GM21825 (cell line): Measurements from ENCODE around the gene RIBC2.
"Not testable (repeated sequence)": the region's sequence is repeated elsewhere in the genome, so short reads cannot be mapped to it uniquely, and the experiment has no call there.

ENCODE experiments used
- ATAC-seq: cut with Tn5 transposase; IDR thresholded peaks from one replicate; pipeline ENCODE4 v1.9.1; 2021; ENCODE audit warnings: mild to moderate bottlenecking, moderate library complexity; ENCODE audit not compliant: unreplicated experiment

Gene RIBC2

GRCh38 chr22:45413368-45414211 is at the start of gene RIBC2, which contains the start of gene SMC1B:
RIBC2 (plus strand) TSS chr22:45413693; CDS start chr22:45413887, 194 bp downstream.
SMC1B (minus strand) TSS chr22:45413599; CDS start chr22:45413567, 32 bp downstream.
- no peak for ATAC-seq

- ATAC-seq, result no peak
Measured at GRCh38 chr22:45366713-45367112, 46.8 kb upstream of the RIBC2 start.

- not testable (repeated sequence) for ATAC-seq
Measured at GRCh38 chr22:45373592-45373991, 39.9 kb upstream of the RIBC2 start.

- peak; percentile 64 for ATAC-seq
Measured at GRCh38 chr22:45376009-45376408, 37.5 kb upstream of the RIBC2 start.

- no peak for ATAC-seq
Measured at GRCh38 chr22:45376703-45377102, 36.8 kb upstream of the RIBC2 start.

GRCh38 chr22:45381348-45381747 is 32.1 kb upstream of the RIBC2 start:
- no peak for ATAC-seq

GRCh38 chr22:45389546-45389945 is 23.9 kb upstream of the RIBC2 start:
- no peak for ATAC-seq

GRCh38 chr22:45397806-45398205 is 15.7 kb upstream of the RIBC2 start:
- ATAC-seq, result no peak

- ATAC-seq, result no peak
Measured at GRCh38 chr22:45398214-45398613, 15.3 kb upstream of the RIBC2 start.

GRCh38 chr22:45399712-45400445 is 13.6 kb upstream of the RIBC2 start:
- ATAC-seq, result no peak

- no peak for ATAC-seq
Measured at GRCh38 chr22:45402466-45402985, 11.0 kb upstream of the RIBC2 start.

- ATAC-seq, result no peak
Measured at GRCh38 chr22:45407793-45408192, 5.7 kb upstream of the RIBC2 start.

GRCh38 chr22:45413013-45413367 is 503 bp upstream of the RIBC2 start:
- no peak for ATAC-seq

GRCh38 chr22:45418056-45418769 is 4.7 kb downstream of the RIBC2 start:
- ATAC-seq, result no peak

GRCh38 chr22:45418770-45419138 is 5.3 kb downstream of the RIBC2 start:
- no peak for ATAC-seq

- no peak for ATAC-seq
Measured at GRCh38 chr22:45420011-45420410, 6.5 kb downstream of the RIBC2 start.

- no peak for ATAC-seq
Measured at GRCh38 chr22:45420539-45420938, 7.0 kb downstream of the RIBC2 start.

- no peak for ATAC-seq
Measured at GRCh38 chr22:45421349-45422055, 8.0 kb downstream of the RIBC2 start.

GRCh38 chr22:45422237-45422983 is 8.9 kb downstream of the RIBC2 start:
- no peak for ATAC-seq

GRCh38 chr22:45423524-45423923 is 10.0 kb downstream of the RIBC2 start:
- ATAC-seq, result no peak
